ENCODE measurements around the gene TTLL12.

Gene TTLL12

DNA sequence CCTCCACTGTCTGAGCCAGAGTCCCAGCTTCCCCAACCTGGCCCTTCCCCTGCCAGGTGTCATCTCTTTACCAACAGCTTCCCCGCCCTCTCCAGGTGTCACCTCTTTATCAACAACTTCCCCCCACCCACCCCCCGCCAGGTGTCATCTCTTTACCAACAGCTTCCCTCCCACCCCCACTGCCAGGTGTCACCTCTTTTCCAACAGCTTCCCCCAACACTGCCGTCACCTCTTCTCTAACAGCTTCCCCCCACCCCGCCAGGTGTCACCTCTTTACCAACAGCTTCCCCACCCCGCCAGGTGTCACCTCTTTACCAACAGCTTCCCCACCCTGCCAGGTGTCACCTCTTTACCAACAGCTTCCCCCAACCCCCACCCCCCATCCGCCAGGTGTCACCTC, 29.8 kb upstream of the TTLL12 start:
- no peak for DNase-seq

DNA sequence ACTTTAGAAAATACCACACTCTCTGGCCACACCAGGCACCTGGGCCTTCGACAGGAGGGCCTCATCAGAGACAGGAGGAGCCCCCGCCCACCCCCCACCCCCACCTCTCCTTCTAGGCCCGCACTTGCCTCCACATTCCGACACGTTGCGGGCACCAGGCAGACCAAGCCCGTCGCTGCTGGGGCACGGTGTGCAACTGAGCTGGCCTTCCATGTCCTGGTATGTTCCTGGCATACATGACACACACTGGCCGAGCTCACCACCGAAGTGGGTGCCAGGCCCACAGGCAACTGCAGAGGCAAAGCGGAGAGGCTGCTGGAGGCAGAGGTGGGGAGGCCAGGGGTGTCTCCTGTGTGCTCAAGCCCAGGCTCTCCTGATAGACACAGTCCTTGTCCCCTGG, 27.0 kb upstream of the TTLL12 start:
- DNase-seq = no peak

- DNase-seq = no peak
Observed at GRCh38 chr22:43213051-43213450, 26.1 kb upstream of the TTLL12 start.

GRCh38 chr22:43212434-43212952, 25.6 kb upstream of the TTLL12 start:
- no peak for DNase-seq

GRCh38 chr22:43211941-43212433, 25.1 kb upstream of the TTLL12 start:
- no peak for DNase-seq

DNA sequence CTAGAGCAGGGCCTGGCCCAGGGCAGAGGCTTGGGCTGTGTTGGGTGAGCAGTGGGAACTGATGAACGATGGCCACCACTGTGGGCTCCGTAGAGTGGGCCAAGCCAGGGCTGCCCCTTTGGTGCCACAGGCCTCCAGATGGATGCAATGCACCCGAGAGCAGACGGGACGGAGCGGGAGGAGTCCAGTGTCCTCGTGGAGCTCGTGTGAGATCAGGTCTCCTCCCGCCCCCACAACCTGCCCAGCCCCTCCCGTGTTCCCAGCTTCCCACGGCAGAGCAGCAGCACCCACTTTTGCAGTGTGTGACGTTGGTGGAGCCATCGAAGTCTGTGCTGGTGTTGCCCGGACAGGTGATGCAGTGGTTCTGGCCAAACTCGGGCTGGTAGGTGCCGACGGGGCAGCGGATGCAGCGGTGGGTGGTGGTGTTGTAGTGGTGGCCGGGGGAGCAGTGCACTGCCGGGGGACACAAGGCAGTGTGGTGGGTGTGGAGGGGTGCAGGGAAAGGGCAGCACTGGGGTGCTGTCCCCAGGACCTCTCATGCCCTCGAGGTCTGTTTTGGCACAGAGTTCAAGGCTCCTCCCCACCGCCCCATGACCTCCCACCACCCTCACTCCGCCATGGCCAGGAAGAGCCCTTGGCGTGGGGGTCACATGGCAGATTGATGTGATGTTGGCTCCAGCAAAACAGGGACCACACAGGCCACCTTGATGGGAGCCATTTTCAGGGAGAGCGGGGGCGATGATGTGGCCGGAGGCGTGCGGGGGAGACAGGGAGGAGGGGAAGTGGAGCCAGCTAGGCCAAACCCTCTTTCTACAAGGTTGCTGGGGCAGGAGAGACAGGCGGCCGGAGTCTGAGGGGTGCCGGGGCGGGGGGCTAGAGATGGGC, 23.9 kb upstream of the TTLL12 start:
- DNase-seq = no peak

- DNase-seq = no peak
Observed at GRCh38 chr22:43209971-43210370, 23.0 kb upstream of the TTLL12 start.

DNA sequence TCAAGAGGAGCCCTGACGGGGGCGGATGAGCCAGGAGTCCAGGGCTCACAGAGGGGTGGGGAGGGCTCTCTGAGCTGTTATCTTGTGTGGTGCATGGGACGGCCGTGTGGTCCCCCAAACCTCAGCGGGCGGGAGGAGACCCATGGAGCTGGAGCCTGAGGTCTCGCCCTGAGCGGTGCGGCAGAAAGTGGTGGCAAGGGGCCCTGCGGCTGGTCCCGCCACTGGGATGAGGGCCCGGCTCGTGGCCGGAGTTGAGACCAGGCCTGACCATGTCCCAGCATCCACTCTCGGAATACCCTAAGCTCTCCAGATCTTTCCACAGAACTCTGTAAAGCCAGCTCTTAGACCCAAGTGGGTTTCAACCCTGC, 22.6 kb upstream of the TTLL12 start:
- no peak for DNase-seq

- no peak for DNase-seq
Observed at GRCh38 chr22:43208703-43209522, 22.0 kb upstream of the TTLL12 start.

GRCh38 chr22:43207849-43208702, 21.1 kb upstream of the TTLL12 start:
- DNase-seq = no peak

- no peak for DNase-seq
Observed at GRCh38 chr22:43207386-43207785, 20.5 kb upstream of the TTLL12 start.

DNA sequence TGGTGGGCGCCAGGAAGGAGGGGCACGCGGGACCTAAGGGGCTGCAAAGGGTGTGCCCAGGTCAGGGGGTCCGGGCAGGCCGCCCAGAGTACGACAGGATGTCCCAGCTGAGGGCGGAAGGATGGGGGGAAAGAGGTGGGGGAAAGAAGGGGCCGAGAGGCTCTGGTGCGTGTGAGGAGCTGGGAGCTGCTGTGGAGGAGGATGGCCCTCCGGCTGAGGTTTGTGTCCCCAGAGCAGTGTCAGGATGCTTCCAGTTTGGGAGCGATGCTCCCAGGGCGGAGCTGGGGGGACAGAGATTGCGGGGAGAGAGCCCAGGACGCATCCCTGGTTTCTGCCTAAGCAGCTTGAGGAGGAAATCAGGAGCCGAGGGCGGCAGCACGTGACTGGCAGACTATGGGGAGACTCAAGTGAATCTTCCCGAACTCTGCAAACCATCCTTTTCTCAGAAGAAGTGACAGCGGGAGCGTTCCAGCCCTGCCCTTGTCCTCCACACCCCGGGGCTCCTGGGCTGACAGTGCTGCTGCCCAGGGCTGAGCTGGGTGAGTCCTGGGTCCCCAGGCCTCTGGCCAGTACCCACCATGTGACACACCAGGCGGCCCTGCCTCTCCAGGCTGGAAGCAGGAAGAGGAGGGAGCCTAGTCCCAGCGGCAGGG, 19.7 kb upstream of the TTLL12 start:
- DNase-seq = peak in 3 of 56 donors; percentile 7 to 48 (median 29)

DNA sequence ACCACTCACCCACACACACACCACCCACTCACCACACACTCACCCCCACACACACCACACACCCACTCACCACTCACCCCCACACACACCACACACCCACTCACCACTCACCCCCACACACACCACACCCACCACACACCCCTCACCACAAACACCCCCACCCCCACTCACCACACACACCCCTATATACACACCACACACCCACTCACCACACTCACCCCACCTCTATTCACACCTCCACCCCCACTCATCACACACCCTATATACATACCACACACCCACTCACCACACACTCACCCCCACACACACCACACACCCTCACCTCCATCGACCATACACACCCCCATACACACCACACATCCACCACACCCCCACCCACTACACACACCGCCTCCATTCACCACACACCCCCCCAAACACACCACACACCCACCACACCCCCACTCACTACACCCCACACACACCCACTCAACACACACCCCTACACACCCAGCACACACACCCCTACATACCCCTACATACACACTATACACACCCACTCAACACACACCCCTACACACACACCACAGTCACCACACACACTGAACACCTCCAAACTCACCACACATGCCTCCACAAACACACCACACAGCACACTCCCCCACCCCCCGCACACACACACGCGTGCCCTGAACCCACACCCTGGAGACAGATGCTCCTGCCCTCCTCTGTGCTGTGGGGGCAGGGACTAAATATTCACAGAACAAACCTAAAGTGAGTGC, 19.0 kb upstream of the TTLL12 start:
- peak in 1 of 56 donors; percentile 48 for DNase-seq

DNA sequence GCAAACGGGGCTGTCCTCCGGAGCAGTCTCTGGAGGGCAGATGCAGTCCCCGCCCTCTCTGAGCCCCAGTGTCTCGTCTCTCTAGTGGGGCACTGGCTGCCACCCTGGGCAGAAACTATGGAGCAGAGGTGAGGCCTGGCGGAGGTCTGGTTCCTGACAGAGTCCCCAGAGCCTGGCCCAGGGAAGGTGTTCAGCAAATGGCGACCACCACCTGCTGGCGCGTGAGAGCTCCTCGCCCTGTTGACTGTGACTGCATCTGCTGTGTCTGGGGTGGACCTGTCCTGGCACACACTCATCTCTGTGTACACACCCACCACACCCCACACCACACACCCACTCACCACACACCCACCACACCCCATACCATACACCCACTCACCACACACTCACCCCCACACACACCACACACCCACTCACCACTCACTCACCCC, 18.3 kb upstream of the TTLL12 start:
- DNase-seq = no peak

DNA sequence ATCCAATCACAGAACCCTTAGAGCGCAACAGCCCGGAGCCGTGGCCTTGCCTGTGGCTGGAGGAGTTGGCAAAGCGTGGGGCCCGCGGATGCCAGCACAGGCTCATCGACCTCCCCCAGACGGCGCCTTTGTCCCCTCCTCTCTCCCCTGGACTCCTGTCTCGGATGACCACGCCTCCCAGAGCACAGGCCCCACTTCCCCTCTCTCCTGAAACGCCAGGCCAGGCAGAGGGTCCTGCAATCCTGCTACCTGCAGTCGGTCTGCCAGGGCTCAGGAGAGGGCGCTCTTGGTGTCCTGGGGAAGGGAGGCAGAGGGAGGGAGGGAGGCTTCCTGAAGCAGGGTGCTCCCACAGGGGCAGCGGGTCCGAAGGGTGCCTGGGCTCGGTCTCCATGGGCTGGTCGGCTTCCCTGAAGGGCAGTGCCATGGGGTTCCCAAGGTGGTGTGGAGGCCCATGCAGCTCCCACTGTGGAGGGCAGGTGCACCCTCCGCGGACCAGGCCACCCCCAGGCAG, 16.6 kb upstream of the TTLL12 start:
- no peak for DNase-seq

GRCh38 chr22:43202756-43203410, 15.9 kb upstream of the TTLL12 start:
- DNase-seq = no peak

GRCh38 chr22:43202326-43202725, 15.4 kb upstream of the TTLL12 start:
- no peak for DNase-seq

- DNase-seq = no peak
Observed at GRCh38 chr22:43201486-43202219, 14.7 kb upstream of the TTLL12 start.

All from nucleus accumbens (tissue), 56 donors.